Common myeloid progenitor, CD34-positive (primary cell): ENCODE results near the gene EVL.

Experiments used
- CTCF ChIA-PET: fragments of 350-600 bp; sonication (Branson Sonifier 250); formaldehyde crosslinking; loops from one replicate; lab custom pipeline; 2021; ENCODE audit warnings: antibody characterized with exemption; lab: Charles Lee
- POLR2A ChIA-PET: fragments of 350-600 bp; sonication (Branson Sonifier 250); formaldehyde crosslinking; loops from one replicate; lab custom pipeline; 2021; ENCODE audit warnings: antibody characterized with exemption; lab: Charles Lee
- DNase-seq, 3 donors: peaks; one replicate each; pipeline versions ENCODE4 v3.0.0 to v3.0.0-alpha.2; 2013
- H3K27ac ChIP-seq, 2 experiments: 1 replicate in 1 of 2; 2 replicates in 1 of 2; pipeline ENCODE4 v1.7.0; 2013; ENCODE audit warnings: inconsistent platforms in 2 of 2, low read length in 2 of 2, mild to moderate bottlenecking in 2 of 2, low read depth in 1 of 2, moderate library complexity in 1 of 2; ENCODE audit not compliant: severe bottlenecking in 2 of 2, insufficient read depth in 1 of 2, poor library complexity in 1 of 2
- H3K27me3 ChIP-seq, 5 experiments: replicated peaks in 2 of 5; 1 replicate in 3 of 5; 2 replicates in 2 of 5; pipeline versions ENCODE4 v1.6.1 to v1.7.0; 2013; ENCODE audit warnings: low read length in 4 of 5, mild to moderate bottlenecking in 2 of 5, moderate library complexity in 2 of 5, inconsistent platforms in 1 of 5; ENCODE audit not compliant: insufficient read depth in 5 of 5, control insufficient read depth in 4 of 5
- H3K36me3 ChIP-seq, 4 experiments: 1 replicate in 2 of 4; 2 replicates in 2 of 4; pipeline versions ENCODE4 v1.6.1 to v1.7.0; 2013; ENCODE audit warnings: low read length in 3 of 4, control low read depth in 1 of 4, mild to moderate bottlenecking in 1 of 4; ENCODE audit not compliant: control insufficient read depth in 4 of 4, insufficient read depth in 4 of 4
- H3K4me1 ChIP-seq, 4 experiments: 1 replicate in 3 of 4; 2 replicates in 1 of 4; pipeline versions ENCODE4 v1.6.1 to v1.7.1; 2013; ENCODE audit warnings: low read length in 3 of 4, mild to moderate bottlenecking in 3 of 4, control low read depth in 1 of 4, inconsistent platforms in 1 of 4, moderate library complexity in 1 of 4; ENCODE audit not compliant: control insufficient read depth in 4 of 4, insufficient read depth in 4 of 4; ENCODE audit errors: control extremely low read depth in 1 of 4
- H3K4me3 ChIP-seq, 7 experiments: 1 replicate in 4 of 7; 2 replicates in 3 of 7; pipeline versions ENCODE4 v1.5.1 to v1.7.0; 2013; ENCODE audit warnings: mild to moderate bottlenecking in 7 of 7, low read length in 6 of 7, moderate library complexity in 6 of 7, inconsistent platforms in 2 of 7, low read depth in 2 of 7, control low read depth in 1 of 7; ENCODE audit not compliant: insufficient read depth in 4 of 7, control insufficient read depth in 1 of 7; ENCODE audit errors: extremely low read depth in 1 of 7
- H3K9me3 ChIP-seq, 5 experiments: 1 replicate in 4 of 5; 2 replicates in 1 of 5; pipeline versions ENCODE4 v1.6.1 to v1.7.1; 2013; ENCODE audit warnings: low read length in 4 of 5, mild to moderate bottlenecking in 2 of 5, inconsistent platforms in 1 of 5, low read depth in 1 of 5, moderate library complexity in 1 of 5; ENCODE audit not compliant: control insufficient read depth in 4 of 5, insufficient read depth in 2 of 5; ENCODE audit errors: control extremely low read depth in 1 of 5
- WGBS: methylation state at CpG from one replicate; pipeline ENCODE4 v1.1.5; 2013; ENCODE audit not compliant: insufficient coverage; 5-methylcytosine and 5-hydroxymethylcytosine counted together

The EVL gene

DNA sequence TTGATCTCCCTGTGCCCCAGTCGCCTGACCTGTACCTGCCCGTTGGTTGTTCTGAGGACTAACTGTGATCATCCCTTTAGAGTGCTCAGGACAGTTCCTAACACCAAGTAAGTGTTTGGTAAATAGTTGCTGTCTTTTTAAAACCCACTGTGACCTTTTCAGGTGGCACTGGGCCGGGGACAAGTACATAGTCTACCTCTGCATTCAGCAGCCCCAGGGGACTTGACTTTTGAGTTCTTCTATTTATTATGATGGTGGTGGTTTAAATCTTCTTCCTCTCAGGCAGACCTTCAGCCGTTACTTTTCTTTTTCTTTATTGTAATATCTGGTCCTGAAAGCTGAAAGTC is 38.8 kb downstream of the EVL start:
- WGBS: no CpG with 5 or more reads among the region's 4 CpGs
- H3K4me3 ChIP-seq: no peak overlapping the region
- no peaks in the 10 kb centered on the region for H3K9me3 ChIP-seq
- ChIA-PET CTCF (interaction anchor here (0.9 to 53.6 kb wide), 7 partner anchors 9 to 79 kb away, joined by 3 to 1065 read pairs (median 4); partner anchors contain the start of gene EVL), POLR2A (no interaction called here)
- DNase-seq: no peak
- H3K4me1 ChIP-seq: peaks cover 6 to 51% (median 42%) of the 10 kb centered on the region in 4 experiments
- no peaks in the 10 kb centered on the region for H3K27me3 ChIP-seq
- H3K36me3 ChIP-seq: peaks cover 3 to 66% (median 18%) of the 10 kb centered on the region in 4 experiments
- H3K27ac ChIP-seq: no peak overlapping the region

DNA sequence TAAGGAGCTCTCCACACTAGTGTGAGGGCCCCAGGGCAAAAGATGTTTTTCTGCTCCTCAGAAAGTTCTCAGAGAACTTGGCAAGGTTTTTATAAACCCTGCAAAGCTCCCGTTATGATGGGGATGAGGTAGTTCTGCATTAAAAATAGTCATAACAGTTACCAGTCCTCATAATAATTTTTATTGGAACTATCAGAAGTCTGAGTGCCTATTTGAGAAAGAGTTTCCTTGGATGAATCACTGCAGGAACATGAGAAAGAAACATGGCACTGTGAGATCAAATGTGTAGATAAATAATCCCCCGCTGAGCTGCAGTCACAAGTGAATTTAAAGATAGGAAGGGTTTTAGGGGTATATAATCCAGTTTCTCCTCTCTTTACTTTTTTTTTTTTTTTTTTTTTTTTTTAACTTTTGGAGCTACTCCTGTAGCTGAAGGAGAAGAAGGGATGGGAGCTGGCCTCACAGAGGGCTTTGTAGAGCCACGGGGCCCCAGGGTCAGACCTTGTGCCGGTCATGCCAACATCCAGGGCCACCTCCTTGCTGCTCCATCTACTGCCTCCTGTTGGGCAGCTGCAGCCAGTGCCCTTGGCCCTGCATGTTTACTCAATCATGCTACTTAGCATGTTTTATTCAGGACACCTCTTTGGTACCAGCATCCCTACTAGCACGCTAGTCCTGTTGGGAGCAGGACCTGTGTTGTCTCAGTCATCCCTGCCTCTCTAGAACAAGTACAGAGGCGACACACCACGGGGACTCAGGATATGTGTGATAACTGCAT is 39.5 kb downstream of the EVL start:
- Histone ChIP-seq H3K9me3 (no peaks in the 10 kb centered on the region), H3K36me3 (peaks cover 3 to 67% (median 13%) of the 10 kb centered on the region in 4 experiments), H3K27me3 (no peaks in the 10 kb centered on the region), H3K27ac (no peak overlapping the region), H3K4me1 (peaks cover 6 to 51% (median 42%) of the 10 kb centered on the region in 4 experiments), H3K4me3 (no peak overlapping the region)
- CTCF ChIA-PET: interaction anchor here (0.9 to 53.6 kb wide), 8 partner anchors 8 to 106 kb away, joined by 3 to 1065 read pairs (median 4); partner anchors contain the start of gene EVL
- no peak for DNase-seq
- POLR2A ChIA-PET: interaction anchor here (1.0 kb wide), 1 partner anchor 25 kb away, joined by 6 read pairs; no protein-coding TSS in a partner anchor
- 98% methylated on average over 5 of the region's 7 CpGs for WGBS

DNA sequence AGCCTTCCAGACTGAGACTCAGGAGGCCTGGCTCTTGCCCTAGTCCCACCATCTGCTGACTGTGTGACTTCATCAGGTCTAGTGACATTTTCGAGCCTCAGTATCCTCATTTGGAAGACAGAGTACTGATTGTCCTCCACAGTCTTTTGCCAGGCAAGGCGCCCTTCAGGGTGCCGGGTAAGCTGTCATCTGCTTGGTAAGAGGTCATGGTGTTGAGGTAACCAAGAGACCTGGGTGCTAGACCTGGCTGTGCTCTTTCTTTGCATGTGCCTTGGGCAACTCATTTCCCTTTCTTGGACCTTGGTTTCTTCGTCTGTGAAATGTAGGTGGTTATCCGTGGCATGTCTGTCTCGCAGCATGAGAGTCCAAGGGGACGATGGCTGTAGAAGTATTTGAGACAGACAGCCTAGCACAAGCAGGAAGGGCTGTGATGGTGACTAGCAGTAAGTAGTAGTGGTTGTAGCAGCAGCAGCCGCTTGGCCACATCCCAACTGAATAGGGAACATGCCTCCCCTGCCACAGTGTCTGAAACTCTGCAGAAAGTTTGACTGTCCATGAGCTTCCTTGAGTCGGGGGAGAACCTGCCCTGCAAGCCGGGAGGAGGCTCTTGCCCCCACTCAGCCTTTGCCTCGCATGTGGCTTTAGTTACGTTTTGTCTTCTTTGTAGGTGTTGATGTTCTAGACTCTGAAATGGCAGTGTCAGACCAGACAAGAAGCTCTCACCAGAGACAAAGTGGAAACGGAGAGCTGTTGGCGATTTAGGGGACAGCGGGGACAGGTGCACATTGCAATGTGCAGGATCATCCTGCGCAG is 40.3 kb downstream of the EVL start:
- peak overlapping the region in 2 of 7 experiments; percentile 6 to 43 for H3K4me3 ChIP-seq
- DNase-seq: peak; percentile 26 to 81 (median 76)
- CTCF ChIA-PET: interaction anchor here (0.6 to 53.6 kb wide), 12 partner anchors 12 to 122 kb away, joined by 3 to 1065 read pairs (median 4); partner anchors contain the start of gene EVL
- POLR2A ChIA-PET: interaction anchor here (0.6 to 1.2 kb wide), 3 partner anchors 26 to 87 kb away, joined by 3 to 6 read pairs (median 4); no protein-coding TSS in a partner anchor
- H3K36me3 ChIP-seq: peaks cover 0 to 70% (median 13%) of the 10 kb centered on the region in 4 experiments
- no peaks in the 10 kb centered on the region for H3K9me3 ChIP-seq
- H3K27ac ChIP-seq: no peak overlapping the region
- no peaks in the 10 kb centered on the region for H3K27me3 ChIP-seq
- peaks cover 6 to 51% (median 42%) of the 10 kb centered on the region in 4 experiments for H3K4me1 ChIP-seq
- 52% methylated on average over 14 of the region's 16 CpGs for WGBS

DNA sequence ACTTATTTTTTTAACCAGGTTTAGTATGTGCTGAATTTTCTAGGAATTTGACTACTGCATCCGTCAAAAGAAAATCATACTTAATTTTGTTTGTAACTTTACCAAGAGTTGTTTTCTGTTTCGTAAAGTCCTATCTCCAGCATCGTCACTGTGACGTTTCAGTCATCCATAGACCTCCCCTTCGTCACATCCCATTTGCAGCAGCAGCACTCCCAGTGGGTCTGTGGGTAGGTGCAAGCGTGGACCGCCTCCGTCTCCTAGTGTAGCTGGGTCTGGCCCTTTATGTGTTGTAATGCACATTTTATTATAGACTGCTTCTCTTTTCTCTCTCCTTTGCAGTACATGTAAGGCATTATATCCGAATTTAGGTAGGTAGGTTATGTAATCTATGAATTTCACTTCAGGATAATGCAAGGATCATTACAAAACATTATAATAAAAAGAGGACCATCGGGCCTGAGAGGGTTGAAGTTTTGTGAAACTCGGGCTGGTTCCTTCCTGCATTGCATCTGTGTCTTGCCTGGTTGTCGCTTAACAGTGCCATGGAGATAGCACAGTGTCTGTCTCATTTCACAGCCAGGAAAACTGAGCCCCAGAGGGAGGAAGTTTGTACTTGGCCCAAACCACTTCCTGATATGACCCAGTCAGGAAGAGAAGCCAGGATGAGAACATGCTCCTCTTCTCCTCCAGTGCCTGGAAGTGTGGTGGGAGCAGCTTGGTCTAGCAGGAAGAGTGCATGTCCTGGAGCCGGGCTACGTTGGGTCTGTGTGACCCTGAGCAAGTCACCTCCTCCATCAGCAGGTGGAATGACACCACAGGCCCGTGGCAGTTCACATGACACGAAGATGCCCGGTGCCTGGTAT is 41.3 kb downstream of the EVL start:
- Histone ChIP-seq H3K9me3 (no peaks in the 10 kb centered on the region), H3K27ac (no peak overlapping the region), H3K36me3 (peaks cover 0 to 73% (median 14%) of the 10 kb centered on the region in 4 experiments), H3K4me3 (no peak overlapping the region), H3K27me3 (no peaks in the 10 kb centered on the region), H3K4me1 (peaks cover 6 to 51% (median 42%) of the 10 kb centered on the region in 4 experiments)
- CTCF ChIA-PET: interaction anchor here (0.6 to 53.6 kb wide), 10 partner anchors 11 to 123 kb away, joined by 3 to 1065 read pairs (median 10); partner anchors contain the start of gene EVL
- POLR2A ChIA-PET: interaction anchor here (0.6 to 1.2 kb wide), 2 partner anchors 28 to 86 kb away, joined by 3 to 4 read pairs; no protein-coding TSS in a partner anchor
- WGBS: 70% methylated on average over 10 of the region's 17 CpGs
- DNase-seq: peak; percentile 17 to 65 (median 51)

DNA sequence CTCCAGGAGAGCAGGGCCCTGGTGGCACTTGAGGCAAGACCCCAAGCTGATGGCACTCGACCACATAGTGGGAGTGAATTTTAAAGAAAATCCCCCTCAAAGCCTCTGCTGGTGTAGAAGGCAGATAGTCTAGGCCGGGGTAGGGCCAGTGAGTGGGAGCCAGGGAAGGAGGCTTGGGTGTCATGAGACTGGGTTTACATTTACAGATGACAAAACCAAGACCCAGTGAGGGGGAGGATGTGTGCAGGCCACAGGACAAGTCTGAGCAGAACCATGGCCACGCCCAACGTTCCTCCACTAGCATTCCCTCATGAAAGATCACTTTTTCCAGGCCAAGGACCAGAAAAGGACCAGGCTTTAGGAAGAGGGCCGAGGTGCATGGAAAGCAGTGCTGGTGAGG is 42.0 kb downstream of the EVL start:
- ChIA-PET POLR2A (no interaction called here), CTCF (interaction anchor here (0.8 to 53.6 kb wide), 17 partner anchors 12 to 124 kb away, joined by 3 to 1065 read pairs (median 5); partner anchors contain the start of gene EVL)
- Histone ChIP-seq H3K36me3 (peaks cover 0 to 76% (median 14%) of the 10 kb centered on the region in 4 experiments), H3K4me1 (peaks cover 6 to 49% (median 42%) of the 10 kb centered on the region in 4 experiments), H3K4me3 (no peak overlapping the region), H3K27ac (no peak overlapping the region), H3K9me3 (no peaks in the 10 kb centered on the region), H3K27me3 (no peaks in the 10 kb centered on the region)
- no peak for DNase-seq
- 96% methylated on average over 5 of the region's 5 CpGs for WGBS
